ENCODE results near the gene FHOD3.

FHOD3 gene

DNA sequence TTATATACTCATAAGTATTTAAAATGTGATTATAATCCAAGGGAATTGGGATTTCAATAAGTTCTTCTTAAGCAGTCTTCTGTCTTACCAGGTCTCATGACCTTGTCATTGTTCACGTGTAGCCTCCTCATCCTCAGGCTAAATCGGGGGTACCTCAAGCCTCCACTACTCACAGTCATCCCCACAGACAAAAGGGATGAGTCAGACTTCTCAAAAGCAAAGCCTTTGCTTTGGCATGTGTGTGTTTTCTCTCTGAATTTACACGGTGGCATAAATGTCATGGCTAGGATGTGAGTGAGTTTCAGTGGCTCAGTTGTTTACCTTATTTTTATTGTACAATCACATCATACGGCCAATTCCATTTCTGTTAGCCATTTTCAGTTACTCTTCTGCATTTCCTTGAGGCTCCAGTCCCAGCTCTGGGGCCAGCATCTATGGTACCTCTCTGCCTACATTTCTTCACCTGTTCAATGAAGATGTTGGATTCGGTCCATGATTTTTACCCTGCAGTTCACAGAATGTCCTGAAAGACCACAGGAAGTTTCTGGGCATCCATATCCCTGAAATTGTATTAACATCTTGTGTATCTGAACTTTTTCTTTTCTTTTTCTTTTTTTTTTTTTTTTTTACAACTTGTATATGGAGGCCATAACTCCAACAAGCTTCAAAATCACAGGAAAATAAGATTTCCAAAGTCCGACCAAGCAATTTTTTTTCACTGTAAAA, 195.3 kb downstream of the FHOD3 start:
- no peak for DNase-seq

DNA sequence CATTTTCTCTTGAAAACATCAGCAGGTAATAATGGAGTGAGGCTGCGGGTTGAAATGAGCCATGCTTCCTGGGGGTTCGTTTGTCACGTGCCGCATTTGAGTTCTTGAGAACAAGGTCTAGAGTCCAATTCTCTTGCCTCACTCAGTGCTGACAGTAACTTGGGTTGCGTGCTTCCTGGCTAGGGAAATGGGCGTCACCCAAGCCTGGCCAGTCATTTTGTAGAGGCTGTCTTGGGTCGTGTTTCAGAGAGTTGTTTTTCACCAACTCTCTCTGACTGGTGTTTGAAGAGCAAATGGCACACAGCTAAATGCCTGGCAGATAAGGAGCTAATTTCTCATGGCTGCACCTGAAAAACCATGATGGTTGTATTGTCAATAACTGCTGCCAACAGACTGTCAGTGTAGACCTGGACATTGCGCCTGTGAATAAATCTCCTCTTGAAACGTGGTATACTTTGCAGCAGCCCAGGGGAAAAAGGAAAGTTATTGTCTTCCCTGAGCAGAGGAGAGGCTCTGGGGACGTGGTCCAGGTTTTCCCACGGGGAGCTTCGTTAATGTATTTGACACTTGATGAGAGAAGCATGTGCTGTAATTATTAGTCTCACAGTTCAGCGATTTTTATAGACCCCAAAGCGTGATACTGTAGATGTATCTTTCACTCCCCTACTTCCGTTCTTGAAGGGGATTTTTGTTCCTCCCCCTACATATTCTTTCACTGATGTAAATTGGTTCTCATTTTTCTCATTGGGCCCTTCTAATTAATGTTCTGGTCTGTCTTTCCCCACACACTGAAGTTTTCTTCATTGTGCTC, 196.0 kb downstream of the FHOD3 start:
- peak; percentile 46 for DNase-seq

DNA sequence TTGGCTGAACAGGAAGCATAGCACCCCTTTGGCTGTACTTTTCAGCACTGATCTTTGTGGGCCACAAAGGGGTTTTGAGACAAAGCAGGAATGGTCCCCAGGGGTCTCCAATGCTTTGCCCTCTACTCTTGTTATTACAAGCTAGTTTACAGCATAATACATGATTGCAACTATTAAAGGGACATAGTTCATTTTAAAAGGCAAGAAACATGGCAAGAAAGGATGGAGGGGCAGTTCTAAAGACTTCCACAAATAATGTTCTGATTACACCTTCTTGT, 196.6 kb downstream of the FHOD3 start:
- no peak for DNase-seq

DNA sequence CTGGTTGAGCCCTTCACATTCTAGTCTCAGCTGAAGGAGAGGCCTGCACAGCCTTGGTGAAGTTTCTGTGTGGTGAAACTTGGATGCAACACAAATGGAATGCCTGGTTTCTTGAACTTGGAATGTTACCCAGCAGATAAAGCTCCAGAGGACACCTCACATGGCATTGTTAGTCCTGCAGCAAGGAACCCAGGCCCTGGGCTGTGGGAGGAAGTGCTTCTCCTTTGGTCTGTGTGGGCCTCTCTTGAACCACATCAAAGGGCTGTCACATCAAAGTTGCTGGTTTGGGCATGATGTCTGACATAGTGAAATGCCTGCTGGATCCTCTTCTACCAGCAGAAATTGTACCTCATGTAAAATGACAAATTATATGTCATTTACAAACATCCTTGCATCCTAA, 198.5 kb downstream of the FHOD3 start:
- DNase-seq = no peak

DNA sequence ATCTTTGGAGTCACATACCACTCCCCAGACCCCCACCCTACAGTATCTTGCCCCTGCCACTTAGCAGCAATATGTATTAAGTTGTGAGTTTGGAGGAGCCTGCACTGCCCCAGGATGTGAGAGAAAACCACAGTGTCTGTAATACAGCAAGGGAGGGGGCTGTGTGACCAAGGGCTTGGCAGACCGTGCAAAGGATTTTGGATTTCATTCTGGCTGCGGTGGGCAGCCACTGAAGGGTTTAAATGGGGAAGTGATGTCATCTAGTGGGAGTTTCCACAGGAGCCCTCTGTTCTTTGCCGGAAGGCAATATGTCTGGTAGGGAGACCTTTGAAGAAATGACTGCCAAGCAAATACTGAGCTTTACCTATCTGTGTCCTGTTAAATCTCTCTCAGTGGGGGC, 202.4 kb downstream of the FHOD3 start:
- no peak for DNase-seq

DNA sequence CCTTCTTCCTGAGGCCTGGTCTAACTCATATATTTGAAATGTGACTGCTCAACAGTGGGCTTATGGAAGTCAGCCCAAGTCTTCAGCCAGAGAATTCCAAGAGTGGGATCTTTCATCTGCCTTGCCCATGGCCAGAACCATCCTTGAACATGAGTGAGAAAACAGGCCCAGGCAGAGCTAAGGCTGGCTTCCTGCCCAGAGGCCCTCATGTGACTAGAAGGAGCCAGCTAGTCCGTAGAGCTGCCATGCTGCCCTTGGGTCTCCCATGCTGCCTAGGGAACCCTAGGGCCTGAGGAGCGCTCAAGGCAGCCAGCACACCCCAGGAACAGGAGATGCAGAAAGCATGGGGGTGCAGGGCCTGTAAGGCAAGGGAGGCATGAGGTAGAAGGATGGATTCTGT, 203.6 kb downstream of the FHOD3 start:
- DNase-seq = no peak

DNA sequence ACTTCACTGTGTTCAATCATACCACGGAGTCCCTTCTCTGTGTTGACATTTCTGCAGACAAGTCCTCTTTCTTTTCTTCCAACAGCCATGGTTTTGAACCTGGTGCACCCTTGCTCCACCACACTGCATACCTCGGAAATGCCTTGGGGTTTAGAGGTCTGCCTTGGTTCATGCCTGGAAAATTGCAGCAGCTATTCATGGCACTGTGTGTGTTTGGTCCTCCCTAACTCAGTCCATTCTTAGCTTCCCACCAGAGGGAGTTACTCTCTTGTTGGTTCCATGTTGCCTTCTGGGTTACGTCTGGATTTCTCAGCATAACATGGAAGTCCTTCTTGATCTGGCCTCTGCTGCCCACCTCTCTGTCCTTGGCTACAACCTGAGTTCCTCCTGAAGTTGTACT, 206.0 kb downstream of the FHOD3 start:
- DNase-seq = no peak

GRCh38 chr18:36504928-36505327, 207.4 kb downstream of the FHOD3 start:
- DNase-seq = no peak

GRCh38 chr18:36505665-36506064, 208.2 kb downstream of the FHOD3 start:
- no peak for DNase-seq

GRCh38 chr18:36509646-36510197, 212.2 kb downstream of the FHOD3 start:
- DNase-seq = no peak

GRCh38 chr18:36511791-36512352, 214.4 kb downstream of the FHOD3 start:
- DNase-seq = no peak

- no peak for DNase-seq
These were observed 216.0 kb downstream of the FHOD3 start for GRCh38 chr18:36513556-36513955.

- DNase-seq = no peak
These were observed 217.3 kb downstream of the FHOD3 start for GRCh38 chr18:36514778-36515177.

GRCh38 chr18:36516258-36516657, 218.7 kb downstream of the FHOD3 start:
- DNase-seq = no peak

DNA sequence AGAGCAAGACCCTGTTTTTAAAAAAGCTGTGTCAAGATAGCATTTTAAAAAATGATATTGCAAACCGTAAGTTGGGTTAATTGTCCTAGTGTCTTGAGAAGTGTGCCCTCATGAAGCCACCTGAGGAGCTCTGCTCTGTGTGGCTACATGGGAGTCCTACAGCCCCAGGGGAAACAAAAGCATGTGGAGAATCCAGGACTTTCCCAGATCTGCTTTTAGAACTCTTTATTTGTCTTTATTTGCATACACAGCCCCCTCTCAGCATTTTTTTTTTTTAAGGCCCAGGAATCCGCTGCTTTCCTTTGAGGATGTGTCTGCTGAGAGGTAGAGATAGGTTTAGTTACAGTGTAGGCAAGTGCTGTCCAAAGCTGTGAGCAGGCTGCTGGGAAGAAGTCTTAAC, 219.2 kb downstream of the FHOD3 start:
- no peak for DNase-seq

GRCh38 chr18:36518839-36519238, 221.3 kb downstream of the FHOD3 start:
- no peak for DNase-seq

DNA sequence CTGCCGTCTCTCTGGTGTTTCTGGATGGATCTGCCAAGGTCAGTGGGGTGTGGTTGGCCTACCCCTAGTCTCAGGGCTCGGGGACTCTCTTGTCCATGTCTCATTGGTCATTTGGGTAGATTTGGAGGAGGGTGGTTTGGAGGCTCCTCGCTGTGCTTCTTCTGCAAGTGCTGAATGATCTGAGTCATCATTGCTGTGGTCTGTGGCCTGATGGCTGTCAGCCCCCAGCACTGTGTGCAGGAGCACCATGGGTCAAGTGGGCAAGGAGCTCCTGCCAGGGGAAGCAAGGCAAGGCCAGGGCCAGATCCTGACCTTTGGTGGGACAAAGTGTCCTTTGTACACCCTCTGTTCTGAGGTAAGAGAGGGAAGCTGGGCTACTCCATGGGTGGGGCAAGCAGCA, 221.8 kb downstream of the FHOD3 start:
- DNase-seq = no peak

DNA sequence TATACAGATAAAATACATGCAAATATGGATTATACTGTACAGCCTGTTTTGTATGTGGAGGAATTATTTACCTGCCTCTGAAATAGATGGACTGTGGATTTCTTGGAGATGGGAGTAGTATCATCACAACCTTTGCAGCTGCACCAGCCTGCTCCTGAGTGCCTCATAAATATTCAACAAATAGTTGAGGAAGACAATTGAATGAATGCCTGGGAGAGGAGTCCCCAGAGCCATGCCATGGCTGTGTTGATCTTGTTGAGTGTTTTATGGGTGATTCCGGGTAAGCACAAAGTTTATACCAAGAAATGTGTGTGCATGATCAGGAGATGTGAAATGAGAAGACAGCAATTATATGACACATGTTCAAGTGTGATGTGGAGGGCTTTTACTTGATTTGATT, 225.0 kb downstream of the FHOD3 start:
- no peak for DNase-seq

DNA sequence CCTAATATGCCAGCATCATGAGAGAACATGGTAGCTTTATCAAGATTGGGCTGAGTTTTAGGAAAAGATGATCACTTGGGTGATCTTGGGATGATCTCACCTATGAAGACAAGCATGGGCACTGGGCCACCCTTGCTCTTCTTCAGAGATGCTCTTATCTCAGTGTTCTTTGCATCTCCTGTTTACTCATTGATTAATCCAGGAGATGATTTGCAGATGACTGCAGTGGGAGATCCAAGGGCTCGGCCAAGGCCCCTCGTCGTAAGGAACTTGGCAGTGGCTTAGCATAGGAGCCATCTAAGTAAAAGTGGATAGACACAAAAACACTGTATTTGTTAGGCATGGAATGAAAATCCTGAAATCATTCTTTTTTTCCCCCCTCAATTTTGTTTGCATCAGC, 228.4 kb downstream of the FHOD3 start:
- no peak for DNase-seq

- DNase-seq = no peak
These were observed 229.1 kb downstream of the FHOD3 start for GRCh38 chr18:36526611-36527010.

DNA sequence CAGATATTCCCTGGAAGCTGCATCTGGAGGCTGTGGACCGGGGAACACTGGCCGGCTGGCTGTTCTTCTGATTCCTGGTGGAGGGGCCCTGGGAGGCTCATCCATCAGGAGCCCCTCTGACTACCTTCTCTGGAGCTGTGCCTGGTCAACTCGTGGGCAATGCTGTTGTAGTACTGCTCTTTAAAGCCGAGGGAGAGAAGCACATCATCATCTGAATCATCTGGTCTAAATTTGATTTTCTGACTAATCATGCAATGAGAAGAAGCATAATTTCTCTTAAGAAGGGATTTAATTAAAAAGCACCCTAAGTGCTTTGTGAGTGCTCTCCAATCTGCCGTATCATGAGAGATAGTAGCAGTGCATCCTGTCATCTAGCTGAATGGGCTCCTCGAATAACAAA, 229.5 kb downstream of the FHOD3 start:
- DNase-seq = no peak

GRCh38 chr18:36527740-36528455, 230.4 kb downstream of the FHOD3 start:
- no peak for DNase-seq

GRCh38 chr18:36529747-36530146, 232.2 kb downstream of the FHOD3 start:
- DNase-seq = no peak
